DND-41 (cell line): ENCODE data around the gene CD58.

ENCODE experiments used
- CTCF ChIP-seq: IDR thresholded peaks from 2 replicates; pipeline ENCODE4 v1.5.1; 2012; ENCODE audit warnings: borderline replicate concordance, low read length, moderate library complexity, mild to moderate bottlenecking; ENCODE audit not compliant: poor library complexity, severe bottlenecking; ENCODE audit errors: extremely low read depth
- EZH2 ChIP-seq: IDR thresholded peaks from 3 replicates; pipeline ENCODE4 v1.6.1; 2012; ENCODE audit warnings: borderline replicate concordance, low read depth, mild to moderate bottlenecking, moderate library complexity, low read length, inconsistent platforms; ENCODE audit not compliant: severe bottlenecking

GRCh38 chr1:116537898-116538297 is 32.9 kb downstream of the CD58 start:
- TF ChIP-seq CTCF (no peak), EZH2 (no peak)
